Stomach (tissue), 9 donors: ENCODE data around the gene TMA7B. TPM values are rescaled to one million over a fixed set of nuclear protein-coding genes. Genes with fewer than 3 reads are reported as not detected.
A peak's percentile ranks its signal among the peaks of the same experiment; 100 is the strongest.

Experiments
- DNase-seq, 2 donors: peaks; one replicate each; pipeline versions ENCODE4 v3.0.0 to v3.0.0-alpha.2; 2013 to 2019
- H3K27ac ChIP-seq, 5 donors: fragments of 200-600 bp in 4 of 5; sonication (generic) in 4 of 5; one replicate each; pipeline ENCODE4 v1.5.1; 2013 to 2019; ENCODE audit warnings: mild to moderate bottlenecking in 1 of 5, moderate library complexity in 1 of 5
- H3K27me3 ChIP-seq, 3 donors: fragments of 200-600 bp; sonication (generic); one replicate each; pipeline ENCODE4 v1.5.1; 2017 to 2019; ENCODE audit warnings: mixed run types in 1 of 3
- H3K36me3 ChIP-seq, 4 donors: fragments of 200-600 bp; sonication (generic); 1 replicate in 3 of 4; 2 replicates in 1 of 4; pipeline ENCODE4 v1.5.1; 2016 to 2019
- H3K4me1 ChIP-seq, 4 donors: fragments of 200-600 bp; sonication (generic); one replicate each; pipeline ENCODE4 v1.5.1; 2016 to 2019
- H3K4me3 ChIP-seq, 4 donors: fragments of 200-600 bp; sonication (generic) in 3 of 4; one replicate each; pipeline ENCODE4 v1.5.1; 2016 to 2019; ENCODE audit warnings: mild to moderate bottlenecking in 1 of 4
- H3K9me3 ChIP-seq, 4 donors: fragments of 200-600 bp; sonication (generic); one replicate each; pipeline ENCODE4 v1.5.1; 2016 to 2019
- CTCF ChIP-seq, 7 experiments: fragments of 450-650 bp in 4 of 7; fragments of 200-600 bp in 3 of 7; sonication (generic) in 3 of 7; IDR thresholded peaks; one replicate each; pipeline ENCODE4 v1.5.1; 2016 to 2019; ENCODE audit warnings: antibody characterized with exemption in 7 of 7, control low read depth in 2 of 7, mild to moderate bottlenecking in 1 of 7
- EP300 ChIP-seq: sonication (generic); formaldehyde crosslinking; IDR thresholded peaks from one replicate; pipeline ENCODE4 v1.6.1; 2017; ENCODE audit warnings: antibody characterized with exemption
- POLR2A ChIP-seq, 4 donors: fragments of 450-650 bp; IDR thresholded peaks; one replicate each; pipeline ENCODE4 v1.6.1; 2016; ENCODE audit warnings: antibody characterized with exemption in 4 of 4, control low read depth in 2 of 4, mild to moderate bottlenecking in 1 of 4, moderate library complexity in 1 of 4
- POLR2AphosphoS5 ChIP-seq, 3 donors: sonication (generic); formaldehyde crosslinking; IDR thresholded peaks; one replicate each; pipeline ENCODE4 v1.6.1; 2016; ENCODE audit warnings: antibody characterized with exemption in 3 of 3
- WGBS, 5 donors: extraction: QIAGEN DNeasy Blood & Tissue Kit in 3 of 5; methylation state at CpG; one replicate each; pipeline versions ENCODE4 v1.1.5 to v1.1.7; 2013 to 2018; 5-methylcytosine and 5-hydroxymethylcytosine counted together
- intact Hi-C: fragments of 100-400 bp; cut with DNase I; formaldehyde crosslinking; loops from one replicate; pipeline ENCODE4 v1.15.1; 2023; ENCODE audit warnings: low total_unique reads
- polyA plus RNA-seq, 3 donors: library from polyadenylated mRNA; stranded (reverse); fragments of 200-250 nt; gene quantifications; one replicate each; pipeline ENCODE4 v1.2.3, GENCODE V29; 2013
- total RNA-seq, 5 donors: library from RNA; depleted of rRNA; stranded (reverse); fragments of >200 nt; gene quantifications; one replicate each; pipeline versions ENCODE4 v1.1.0 to v1.2.3, GENCODE V29; 2014 to 2016
- donor health status: healthy with polysubstance abuse.
- donor health status: Bipolar disorder and iron deficiency.
- donor health status: healthy.

The TMA7B gene
- total and polyA plus RNA-seq, 8 donors = 1.1 to 1.3 TPM; not detected in 6

DNA sequence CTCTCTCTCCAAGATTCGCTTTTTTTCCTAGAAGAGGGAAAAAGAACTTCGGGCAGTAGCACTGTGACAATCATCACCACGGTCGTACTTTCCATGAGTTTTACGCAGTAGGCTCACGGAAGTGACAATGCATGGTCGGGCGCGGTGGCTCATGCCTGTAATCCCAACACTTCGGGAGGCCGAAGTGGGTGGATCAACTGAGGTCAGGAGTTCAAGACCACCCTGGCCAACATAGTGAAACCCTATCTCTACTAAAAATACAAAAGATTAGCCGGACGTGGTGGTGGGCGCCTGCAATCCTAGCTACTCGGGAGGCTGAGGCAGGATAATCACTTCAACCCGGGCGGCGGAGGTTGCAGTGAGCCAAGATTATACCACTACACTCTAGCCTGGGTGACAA is 35.9 kb upstream of the TMA7B start:
- TF ChIP-seq POLR2AphosphoS5 (IDR thresholded peaks at IDR 0.05) (no peak), EP300 (no peak), CTCF (IDR thresholded peaks at IDR 0.05) (no peak), POLR2A (IDR thresholded peaks at IDR 0.05) (no peak)
- no peak overlapping the region for H3K4me3 ChIP-seq
- no peaks in the 10 kb centered on the region for H3K36me3 ChIP-seq
- peaks cover 0 to 25% (median 0%) of the 10 kb centered on the region in 3 donors for H3K27me3 ChIP-seq
- intact Hi-C loops = no loop called here
- H3K4me1 ChIP-seq = peaks cover 0 to 43% (median 23%) of the 10 kb centered on the region in 4 donors
- no peaks in the 10 kb centered on the region for H3K9me3 ChIP-seq
- WGBS, 5 donors = 71 to 82% (median 77%) methylated on average over 18 of the region's 18 CpGs
- DNase-seq = no peak
- peak overlapping the region in 1 of 5 donors; percentile 36 for H3K27ac ChIP-seq

DNA sequence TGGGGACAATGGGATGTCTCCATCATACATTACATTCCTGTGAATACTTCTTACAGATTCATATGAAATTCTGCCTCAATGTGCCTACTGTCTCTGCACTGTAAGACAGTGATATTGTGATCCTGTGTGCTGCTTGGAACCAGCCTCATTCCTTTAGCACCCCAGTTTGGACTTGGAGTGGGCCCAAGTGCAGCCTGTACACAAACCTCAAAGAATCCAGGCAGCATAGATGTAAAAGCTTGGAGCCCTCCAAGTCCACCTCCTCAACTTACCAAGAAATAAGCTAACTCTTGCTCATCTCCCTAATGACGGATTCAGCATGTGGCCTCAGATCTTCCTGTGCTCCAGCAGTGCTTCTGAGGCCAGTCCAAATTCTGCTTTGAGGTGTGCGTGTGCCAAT is 34.9 kb upstream of the TMA7B start:
- WGBS, 5 donors = 74 to 85% (median 80%) methylated on average over 2 of the region's 2 CpGs
- Histone ChIP-seq H3K4me1 (peaks cover 0 to 43% (median 24%) of the 10 kb centered on the region in 4 donors), H3K27me3 (peaks cover 0 to 32% (median 0%) of the 10 kb centered on the region in 3 donors), H3K4me3 (no peak overlapping the region), H3K9me3 (no peaks in the 10 kb centered on the region), H3K27ac (no peak overlapping the region), H3K36me3 (no peaks in the 10 kb centered on the region)
- no peak for DNase-seq
- intact Hi-C loops = no loop called here
- TF ChIP-seq POLR2A (IDR thresholded peaks at IDR 0.05) = no peak

- DNase-seq = peak in 1 of 2 donors; percentile 54
- Histone ChIP-seq H3K4me1 (peaks cover 0 to 43% (median 24%) of the 10 kb centered on the region in 4 donors), H3K4me3 (peak overlapping the region in 1 of 4 donors; percentile 25), H3K36me3 (no peaks in the 10 kb centered on the region), H3K9me3 (no peaks in the 10 kb centered on the region), H3K27ac (peak overlapping the region in 2 of 5 donors; percentile 30 to 32), H3K27me3 (peaks cover 0 to 37% (median 0%) of the 10 kb centered on the region in 3 donors)
- 24 to 50% (median 32%) methylated on average over 8 of the region's 8 CpGs for WGBS, 5 donors
- intact Hi-C loops = no loop called here
- no peak for TF ChIP-seq CTCF (IDR thresholded peaks at IDR 0.05)
- no peak for TF ChIP-seq POLR2AphosphoS5 (IDR thresholded peaks at IDR 0.05)
- no peak for TF ChIP-seq POLR2A (IDR thresholded peaks at IDR 0.05)
- TF ChIP-seq EP300 = no peak
These were observed 34.1 kb upstream of the TMA7B start for GRCh38 chr22:39925909-39926679.

DNA sequence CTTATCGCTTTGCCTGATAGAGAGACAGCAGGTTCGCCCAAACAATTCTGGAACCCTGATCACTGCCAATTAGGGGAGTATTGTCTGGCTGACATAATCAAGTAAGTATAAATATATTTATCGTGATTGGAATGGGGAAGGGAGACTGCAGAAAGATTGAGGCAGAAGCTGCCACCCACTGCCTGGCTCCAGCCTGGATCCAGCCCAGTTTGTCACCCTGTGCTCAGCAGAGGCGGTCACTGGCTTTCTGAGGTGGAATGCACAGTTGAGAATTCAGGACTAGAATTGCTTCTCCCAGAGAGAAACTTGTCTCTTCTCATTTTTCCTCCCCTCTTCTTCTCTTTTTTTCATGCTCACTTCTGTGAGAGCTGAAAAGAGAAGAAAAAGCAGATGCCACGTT is 33.4 kb upstream of the TMA7B start:
- Histone ChIP-seq H3K9me3 (no peaks in the 10 kb centered on the region), H3K27me3 (peaks cover 0 to 40% (median 0%) of the 10 kb centered on the region in 3 donors), H3K4me1 (peaks cover 0 to 43% (median 24%) of the 10 kb centered on the region in 4 donors), H3K27ac (peak overlapping the region in 3 of 5 donors; percentile 5 to 32 (median 30)), H3K4me3 (peak overlapping the region in 1 of 4 donors; percentile 25), H3K36me3 (no peaks in the 10 kb centered on the region)
- intact Hi-C loops = no loop called here
- TF ChIP-seq POLR2AphosphoS5 (IDR thresholded peaks at IDR 0.05) = no peak
- TF ChIP-seq EP300 = no peak
- TF ChIP-seq POLR2A (IDR thresholded peaks at IDR 0.05) = no peak
- 28 to 52% (median 32%) methylated on average over 5 of the region's 5 CpGs for WGBS, 5 donors
- no peak for DNase-seq

GRCh38 chr22:39927544-39927943 is 32.7 kb upstream of the TMA7B start:
- TF ChIP-seq POLR2A (IDR thresholded peaks at IDR 0.05) (no peak), EP300 (no peak), POLR2AphosphoS5 (IDR thresholded peaks at IDR 0.05) (no peak), CTCF (IDR thresholded peaks at IDR 0.05) (no peak)
- peaks cover 0 to 40% (median 0%) of the 10 kb centered on the region in 3 donors for H3K27me3 ChIP-seq
- intact Hi-C loops = no loop called here
- no peaks in the 10 kb centered on the region for H3K9me3 ChIP-seq
- WGBS, 5 donors = 39 to 46% (median 43%) methylated on average over 7 of the region's 7 CpGs
- H3K4me3 ChIP-seq = no peak overlapping the region
- H3K27ac ChIP-seq = peak overlapping the region in 1 of 5 donors; percentile 18
- H3K36me3 ChIP-seq = no peaks in the 10 kb centered on the region
- H3K4me1 ChIP-seq = peaks cover 0 to 43% (median 24%) of the 10 kb centered on the region in 4 donors
- no peak for DNase-seq
